Testis (tissue), 2 donors: ENCODE data around the gene LRRTM4.

Experiments
- POLR2A ChIP-seq: fragments of 450-650 bp; IDR thresholded peaks from one replicate; pipeline ENCODE4 v1.6.1; 2017; ENCODE audit warnings: antibody characterized with exemption, mild to moderate bottlenecking, moderate library complexity
- TF ChIP-seq, protein P1 (sequence below), 3 experiments: fragments of 450-650 bp in 2 of 3; fragments of 200-600 bp in 1 of 3; sonication (generic) in 1 of 3; IDR thresholded peaks; one replicate each; pipeline ENCODE4 v1.5.1; 2016 to 2019; ENCODE audit warnings: antibody characterized with exemption in 3 of 3, mild to moderate bottlenecking in 2 of 3, moderate library complexity in 1 of 3

DNA sequence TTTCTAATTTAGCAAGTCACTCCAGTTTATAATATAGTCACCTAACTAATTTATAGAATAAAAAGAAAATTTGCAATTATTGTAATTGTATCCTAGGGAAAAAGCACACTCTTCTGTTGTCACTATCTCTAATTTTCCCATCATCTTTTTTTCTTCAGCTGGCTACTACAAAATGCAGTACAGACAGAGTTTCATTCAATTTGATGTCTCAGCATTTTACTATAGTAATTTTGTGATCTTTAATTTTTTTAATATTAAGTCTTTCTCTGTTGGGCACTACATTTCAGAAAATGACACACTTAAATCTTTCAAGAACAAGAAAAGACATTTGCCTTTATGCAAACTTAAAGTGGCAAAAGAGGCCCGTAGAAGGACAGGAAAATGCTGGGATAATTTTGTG lies 118.0 kb downstream of the LRRTM4 start:
- TF ChIP-seq, protein P1, sequence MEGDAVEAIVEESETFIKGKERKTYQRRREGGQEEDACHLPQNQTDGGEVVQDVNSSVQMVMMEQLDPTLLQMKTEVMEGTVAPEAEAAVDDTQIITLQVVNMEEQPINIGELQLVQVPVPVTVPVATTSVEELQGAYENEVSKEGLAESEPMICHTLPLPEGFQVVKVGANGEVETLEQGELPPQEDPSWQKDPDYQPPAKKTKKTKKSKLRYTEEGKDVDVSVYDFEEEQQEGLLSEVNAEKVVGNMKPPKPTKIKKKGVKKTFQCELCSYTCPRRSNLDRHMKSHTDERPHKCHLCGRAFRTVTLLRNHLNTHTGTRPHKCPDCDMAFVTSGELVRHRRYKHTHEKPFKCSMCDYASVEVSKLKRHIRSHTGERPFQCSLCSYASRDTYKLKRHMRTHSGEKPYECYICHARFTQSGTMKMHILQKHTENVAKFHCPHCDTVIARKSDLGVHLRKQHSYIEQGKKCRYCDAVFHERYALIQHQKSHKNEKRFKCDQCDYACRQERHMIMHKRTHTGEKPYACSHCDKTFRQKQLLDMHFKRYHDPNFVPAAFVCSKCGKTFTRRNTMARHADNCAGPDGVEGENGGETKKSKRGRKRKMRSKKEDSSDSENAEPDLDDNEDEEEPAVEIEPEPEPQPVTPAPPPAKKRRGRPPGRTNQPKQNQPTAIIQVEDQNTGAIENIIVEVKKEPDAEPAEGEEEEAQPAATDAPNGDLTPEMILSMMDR (IDR thresholded peaks at IDR 0.05) = no peak
- TF ChIP-seq POLR2A = no peak
